DMS53 (cell line): ENCODE measurements around the gene CSRNP3.

Experiments used
- DNase-seq: peaks from one replicate; lab custom pipeline; 2025; lab: John Stamatoyannopoulos, UW

The CSRNP3 gene

DNA sequence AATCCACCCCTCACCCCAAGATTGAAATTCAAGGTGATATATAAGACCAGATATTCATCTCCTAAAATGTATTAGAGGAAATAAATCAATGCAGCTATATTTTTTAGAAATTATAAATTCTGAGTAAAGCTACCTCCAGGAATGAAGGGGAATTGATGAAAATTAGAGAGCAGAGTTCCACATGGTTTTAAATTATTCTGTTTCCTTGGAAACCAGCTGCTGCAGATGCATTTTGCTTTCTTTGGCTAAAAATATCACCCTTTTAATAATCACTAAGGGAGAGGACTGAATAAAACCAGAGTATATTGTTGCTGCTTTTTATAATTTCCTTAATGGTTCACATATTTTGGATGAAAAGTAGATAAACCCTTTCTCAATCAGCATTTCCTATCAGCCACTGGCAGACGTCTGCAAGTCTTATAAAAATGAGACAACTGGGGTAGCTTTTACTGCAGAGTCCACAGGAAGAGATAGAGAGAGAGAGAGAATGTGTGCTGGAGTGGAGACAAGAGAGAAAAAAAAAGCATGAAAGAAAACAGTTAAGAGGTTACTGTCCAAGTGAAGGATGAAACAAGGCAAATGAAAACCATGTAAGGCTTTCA lies 2.0 kb downstream of the CSRNP3 start:
- peak; percentile 48 for DNase-seq

DNA sequence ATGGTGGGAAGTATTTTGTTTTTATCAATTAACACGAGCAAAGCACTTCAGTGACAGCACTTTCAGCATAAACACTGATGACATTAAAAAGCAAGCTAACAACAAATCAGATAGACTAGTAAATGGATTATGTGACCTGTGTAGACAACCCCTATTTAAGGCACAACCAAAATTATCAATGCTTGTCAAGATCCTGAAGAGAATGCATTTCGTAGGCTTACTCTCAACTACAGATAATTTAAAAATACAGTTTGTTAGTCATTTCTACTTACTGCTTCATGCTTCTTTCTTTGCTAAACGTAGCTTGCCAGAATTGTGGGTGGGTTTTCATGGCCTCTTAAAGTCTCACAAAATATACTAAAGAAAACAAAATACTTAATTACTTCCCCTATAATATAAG lies 3.4 kb downstream of the CSRNP3 start:
- DNase-seq = no peak

DNA sequence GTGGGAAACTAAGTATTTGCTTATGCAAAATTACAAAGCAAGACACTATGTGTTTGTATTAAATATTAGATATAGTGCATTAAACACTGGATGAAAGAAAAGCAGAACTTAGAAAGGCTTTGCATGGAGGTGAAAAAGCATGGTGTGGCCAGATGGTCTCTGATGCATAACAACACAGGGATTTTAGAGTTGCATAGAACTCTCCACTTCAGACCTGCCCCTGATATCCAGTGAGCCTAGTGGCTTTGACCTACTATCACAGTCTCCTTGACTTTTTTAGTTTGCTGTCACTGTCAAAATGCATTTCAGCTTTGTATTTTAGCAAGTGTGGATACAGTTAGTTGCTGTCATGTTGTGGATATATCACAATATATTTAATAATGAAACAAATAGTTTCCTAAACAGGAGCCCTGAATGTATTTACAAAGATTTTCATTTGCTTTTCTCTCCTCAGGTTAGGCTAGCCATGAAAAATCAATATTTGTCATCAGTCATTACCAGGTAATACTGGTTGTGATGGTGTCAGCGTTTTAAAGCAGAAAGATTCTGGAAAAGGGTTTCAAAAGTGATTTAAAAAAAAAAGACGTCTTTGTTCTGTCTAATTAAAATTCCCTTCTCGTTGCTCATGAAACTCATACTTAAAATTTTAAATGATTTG lies 5.2 kb downstream of the CSRNP3 start:
- peak; percentile 62 for DNase-seq

DNA sequence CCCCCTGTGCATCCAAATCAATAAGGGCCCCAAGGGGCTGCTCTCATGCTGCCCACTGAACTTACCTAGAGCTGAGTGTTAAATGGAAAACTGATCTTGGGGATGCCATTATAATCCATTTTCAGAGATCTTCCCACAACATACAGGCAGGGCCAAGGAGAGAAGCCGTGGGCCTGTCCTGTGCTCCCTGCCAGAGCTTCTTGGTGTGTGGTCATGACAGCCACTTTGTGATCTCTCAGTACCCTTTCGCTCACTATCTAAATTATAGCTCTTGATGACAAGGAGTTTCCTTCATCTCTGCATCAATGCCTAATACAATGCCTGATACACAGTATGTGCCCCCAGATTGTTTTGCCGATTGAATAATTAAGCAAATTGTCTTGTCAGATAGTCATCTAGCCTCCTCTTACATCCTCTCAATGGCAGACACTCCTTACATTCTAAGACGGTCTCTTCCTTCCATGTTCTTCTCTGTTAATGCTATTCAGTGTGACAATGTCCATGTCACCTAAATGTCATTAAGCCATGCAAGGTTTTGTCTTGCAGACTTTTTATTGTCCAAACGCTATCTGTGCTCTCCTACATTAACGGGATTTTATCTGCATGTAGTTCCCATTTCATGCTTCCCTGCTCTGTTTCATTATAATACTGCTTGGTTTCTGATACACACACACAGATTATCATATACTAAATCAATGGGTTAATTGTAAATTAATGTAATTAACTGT lies 5.9 kb downstream of the CSRNP3 start:
- peak; percentile 28 for DNase-seq

DNA sequence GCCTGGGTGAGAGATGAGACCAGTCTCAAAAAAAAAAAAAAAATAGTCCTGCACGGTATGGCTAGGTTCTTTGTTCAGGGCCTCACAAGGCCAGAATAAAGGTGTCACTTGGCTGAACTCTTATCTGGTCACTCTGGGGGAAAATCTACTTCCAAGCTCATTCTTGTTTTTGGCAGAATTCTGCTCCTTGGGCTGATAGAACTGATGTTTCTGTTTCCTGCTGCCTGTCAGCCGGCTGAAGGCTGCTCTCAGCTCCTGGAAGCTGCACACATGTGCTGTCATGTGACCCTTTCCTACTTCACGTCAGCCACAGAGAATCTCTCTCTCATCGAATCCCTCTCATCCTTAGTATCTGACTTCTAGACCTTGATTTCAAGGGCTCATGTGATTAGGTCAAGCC lies 10.4 kb downstream of the CSRNP3 start:
- DNase-seq = no peak

DNA sequence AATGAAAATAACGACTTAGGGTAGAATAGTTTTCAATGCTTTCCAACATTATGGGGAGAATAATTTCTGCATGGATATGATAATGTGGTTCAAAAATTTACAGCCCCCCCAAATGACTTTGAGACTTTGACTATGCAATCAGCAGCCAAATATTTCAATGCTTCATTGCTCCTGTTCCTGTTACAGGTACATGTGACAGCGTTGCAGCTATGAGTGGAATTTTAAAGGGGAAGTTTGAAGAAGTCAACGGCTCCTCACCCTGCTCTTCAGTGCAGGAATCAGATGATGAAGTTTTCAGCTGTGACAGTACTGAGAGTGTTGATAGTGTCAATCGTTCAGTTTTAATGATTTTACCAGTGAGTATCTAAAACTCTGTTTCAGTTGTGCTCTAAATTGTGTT lies 25.1 kb downstream of the CSRNP3 start:
- no peak for DNase-seq

DNA sequence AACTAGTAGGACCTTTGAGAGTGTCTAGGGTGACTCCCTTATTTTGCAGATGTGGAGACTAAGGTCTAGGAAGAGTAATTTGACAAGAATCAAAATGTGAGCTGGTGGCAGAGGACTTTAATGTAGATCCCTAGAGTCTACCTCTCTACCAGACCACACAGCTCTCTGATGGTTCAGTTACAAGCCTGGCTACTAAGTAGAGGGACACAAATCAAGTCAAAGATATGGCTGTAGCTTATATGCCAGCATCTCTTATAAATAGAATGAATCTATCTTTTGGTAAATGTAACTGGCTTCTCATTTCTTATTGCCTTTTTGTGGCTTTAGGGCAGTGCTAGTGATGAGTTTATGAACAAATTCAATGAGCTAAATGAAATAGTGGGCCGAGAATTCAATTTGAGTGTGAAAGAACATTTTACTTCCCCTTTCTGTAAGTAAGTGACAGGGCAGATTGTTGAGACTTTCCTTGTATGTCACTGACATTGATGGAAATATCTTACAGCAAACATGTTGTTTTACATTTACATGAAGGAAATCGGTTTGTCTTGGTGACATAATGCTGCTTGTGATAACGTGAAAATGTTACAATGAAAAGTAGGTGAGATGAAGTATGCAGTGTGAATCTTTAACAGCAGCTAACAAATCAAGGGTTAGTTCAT lies 28.3 kb downstream of the CSRNP3 start:
- no peak for DNase-seq

DNA sequence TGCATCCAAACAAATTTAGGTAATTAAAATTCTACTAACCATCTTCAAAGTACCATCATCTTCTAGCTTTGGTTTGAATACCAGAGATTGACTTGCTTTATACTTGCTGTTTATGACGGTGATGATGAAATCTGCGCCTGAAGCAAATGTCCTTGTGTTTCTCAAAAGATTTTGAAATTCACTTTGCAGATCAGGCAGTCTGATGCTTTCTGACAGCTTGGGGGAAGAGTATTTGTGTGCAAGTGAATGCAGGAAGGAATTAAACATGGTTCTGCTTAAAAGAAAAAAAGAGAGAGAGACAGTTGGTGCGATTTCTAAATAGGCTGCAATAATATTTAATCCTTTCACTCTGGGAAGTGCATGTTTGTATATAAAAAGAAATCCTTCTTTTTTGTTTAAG lies 29.6 kb downstream of the CSRNP3 start:
- DNase-seq = no peak

DNA sequence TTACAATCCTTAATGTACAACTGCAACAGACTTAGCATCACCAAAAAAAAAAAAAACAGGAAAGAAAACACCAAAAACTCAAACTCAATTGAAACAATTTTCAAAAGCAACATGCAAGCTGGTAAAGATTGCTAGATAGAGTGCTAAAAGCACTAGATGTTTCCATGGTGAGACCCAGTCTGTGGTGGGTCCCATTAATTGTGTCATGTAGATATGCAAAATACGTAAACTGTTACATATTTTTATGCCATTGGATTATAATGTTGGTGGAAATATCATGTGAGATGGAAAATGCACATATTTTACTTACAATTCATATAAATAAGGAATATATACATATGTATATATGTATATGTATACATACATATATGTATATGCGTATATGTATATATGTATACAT lies 30.5 kb downstream of the CSRNP3 start:
- no peak for DNase-seq

DNA sequence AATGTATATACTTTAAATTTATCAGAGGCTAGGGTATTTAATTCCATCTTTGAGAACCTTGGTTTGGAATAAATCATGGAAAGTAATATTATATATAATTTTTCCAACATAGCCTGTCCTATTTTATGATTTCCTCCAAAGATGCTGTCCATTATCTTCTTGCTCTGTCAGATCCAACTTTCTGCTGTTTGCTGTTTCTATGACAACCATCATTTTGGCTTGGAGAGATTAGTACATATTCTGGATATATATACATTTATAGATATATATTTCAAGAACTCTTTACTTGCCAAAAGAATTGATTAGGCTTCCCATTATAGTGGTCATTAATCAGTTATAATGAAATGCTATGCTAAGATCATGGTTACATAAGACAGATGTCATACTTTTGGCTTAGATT lies 31.3 kb downstream of the CSRNP3 start:
- no peak for DNase-seq

DNA sequence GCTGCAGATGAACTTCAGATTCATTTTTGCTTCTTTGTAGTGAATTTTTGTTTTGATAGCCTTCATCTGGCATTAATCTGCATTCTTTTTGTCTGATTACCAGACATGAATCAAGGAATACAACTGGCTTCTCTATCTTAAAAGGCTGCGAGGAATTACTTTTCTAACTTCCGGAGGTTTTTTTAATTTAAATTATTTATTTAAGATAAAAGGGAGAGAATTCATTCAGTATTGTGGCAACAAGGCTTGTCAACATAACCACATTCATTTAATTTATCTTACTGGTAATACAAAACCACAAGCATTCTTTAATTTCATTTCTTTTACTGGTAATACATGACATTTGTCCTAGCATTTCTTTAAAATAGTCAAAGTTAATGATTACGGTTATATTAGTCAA lies 36.0 kb downstream of the CSRNP3 start:
- DNase-seq = no peak

DNA sequence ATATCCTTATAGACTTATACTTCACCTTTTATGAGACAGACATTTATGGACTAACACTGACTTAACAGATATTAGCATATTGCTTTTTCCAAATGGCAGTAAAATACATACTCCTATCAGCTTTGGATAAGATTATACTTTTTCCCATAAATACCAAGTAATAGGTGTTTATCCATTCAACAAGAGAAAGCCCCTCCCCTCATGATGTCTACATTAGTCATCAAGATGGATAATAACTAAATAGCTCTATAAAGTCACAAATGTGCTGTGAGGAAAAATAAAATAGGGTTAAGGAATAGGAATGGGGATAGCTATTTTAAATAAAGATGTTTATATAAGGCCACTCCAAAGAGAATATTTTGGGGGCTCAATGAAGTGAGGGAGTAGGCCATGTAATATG lies 39.4 kb downstream of the CSRNP3 start:
- no peak for DNase-seq

DNA sequence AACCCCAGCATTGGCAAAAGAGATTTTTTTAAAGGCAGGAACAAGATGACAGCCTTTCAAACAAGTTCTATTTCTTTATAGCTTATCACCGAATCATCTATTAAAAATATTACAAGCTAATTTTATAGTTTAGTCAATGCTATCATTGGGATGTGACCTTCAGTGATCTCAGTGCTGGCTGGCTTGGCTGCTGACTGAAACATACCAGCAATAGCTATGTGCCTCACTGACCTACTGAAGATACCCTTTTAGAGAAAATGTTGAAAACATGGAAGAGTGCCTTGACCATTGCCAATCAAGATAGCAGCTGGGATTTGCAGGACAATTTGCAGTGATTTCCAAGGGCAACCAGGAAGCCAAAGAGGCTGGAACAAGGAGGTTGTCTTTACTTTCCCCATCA lies 44.0 kb downstream of the CSRNP3 start:
- DNase-seq = no peak

DNA sequence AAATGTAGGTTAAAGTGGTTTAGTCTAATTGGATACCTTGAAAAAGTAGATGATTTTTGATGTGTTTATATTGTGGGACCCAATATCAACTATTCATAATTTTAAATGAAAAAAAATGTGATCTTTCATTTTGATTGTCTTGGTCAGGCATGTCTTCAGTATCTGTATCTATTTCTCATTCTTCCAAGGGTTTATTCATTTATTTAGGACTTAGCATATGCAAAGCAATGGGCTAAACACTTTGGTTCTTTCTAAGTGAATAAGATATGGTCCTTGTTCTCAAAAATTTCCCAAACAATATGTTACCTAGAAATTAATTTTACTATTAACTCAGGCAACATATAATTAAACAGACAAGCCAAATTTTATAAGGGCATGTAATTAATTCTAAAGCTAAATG lies 49.1 kb downstream of the CSRNP3 start:
- no peak for DNase-seq

DNA sequence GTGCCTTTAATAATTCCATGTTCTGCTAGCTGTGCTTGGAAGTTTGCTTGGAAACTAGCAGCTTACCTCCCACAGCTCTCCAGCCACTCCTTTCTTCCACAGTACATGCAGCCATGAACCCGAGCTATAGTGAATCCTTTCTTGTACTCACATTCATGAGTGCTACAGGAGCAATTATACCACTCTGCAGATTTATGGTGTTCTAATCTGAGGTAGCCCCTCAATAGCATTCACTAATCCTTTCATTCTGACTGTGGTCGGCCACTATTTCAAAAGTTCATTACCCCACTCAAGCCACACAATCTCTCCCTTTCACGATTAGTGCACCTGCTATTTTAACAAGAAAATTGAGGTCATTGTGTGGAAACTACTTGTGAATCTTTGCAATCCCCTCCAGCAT lies 53.2 kb downstream of the CSRNP3 start:
- no peak for DNase-seq

DNA sequence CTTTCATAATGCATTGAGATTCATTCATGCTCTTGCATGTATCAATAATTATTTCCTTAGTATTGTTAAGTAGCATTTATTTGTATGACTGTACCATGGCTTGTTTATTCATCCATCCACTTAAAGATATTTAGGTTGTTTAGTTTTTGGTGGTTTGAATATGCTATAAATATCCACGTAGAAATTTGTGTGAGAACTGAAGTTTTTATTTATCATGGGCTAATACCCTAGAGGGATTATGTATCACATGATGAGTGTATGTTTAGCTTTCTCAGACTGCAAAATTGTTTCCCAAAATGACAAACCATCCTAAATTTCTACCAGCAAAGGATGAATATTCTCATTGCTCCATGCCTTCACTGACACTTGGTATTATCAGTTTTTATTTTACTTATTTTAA lies 55.2 kb downstream of the CSRNP3 start:
- DNase-seq = no peak

DNA sequence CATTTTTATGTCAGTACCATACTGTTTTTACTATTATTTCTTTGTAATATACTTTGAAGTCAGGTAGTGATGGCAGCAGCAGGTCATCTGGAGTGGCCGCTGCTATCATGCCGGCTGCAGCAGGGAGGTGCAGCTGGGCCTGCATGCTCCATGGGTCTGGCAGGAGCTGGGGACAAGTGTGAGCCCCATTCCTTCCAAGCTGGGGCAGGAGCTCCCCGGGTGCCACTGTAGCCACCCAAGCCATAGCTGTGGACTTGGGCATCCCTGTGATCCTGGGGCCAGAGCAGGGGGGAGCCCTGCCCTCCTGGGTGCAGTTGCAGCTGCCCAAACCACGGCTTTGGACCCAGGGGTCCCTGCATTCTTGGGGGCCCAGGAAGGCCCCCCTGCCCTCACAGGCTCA lies 59.2 kb downstream of the CSRNP3 start:
- DNase-seq = no peak

DNA sequence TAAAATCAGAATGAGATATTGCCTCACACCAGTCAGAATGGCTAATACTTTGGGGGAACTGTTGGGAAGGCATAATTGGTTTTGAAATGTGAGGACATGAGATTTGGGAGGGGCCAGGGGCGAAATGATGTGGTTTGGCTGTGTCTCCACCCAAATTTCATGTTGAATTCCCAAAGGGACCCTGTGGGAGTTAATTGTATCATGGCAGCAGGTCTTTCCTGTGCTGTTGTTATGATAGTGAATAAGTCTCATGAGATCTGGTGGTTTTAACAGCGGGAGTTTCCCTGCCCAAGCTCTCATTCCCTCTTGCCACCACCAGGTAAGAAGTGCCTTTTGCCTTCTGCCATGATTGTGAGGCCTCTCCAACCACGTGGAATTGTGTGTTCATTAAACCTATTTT lies 59.6 kb downstream of the CSRNP3 start:
- no peak for DNase-seq

DNA sequence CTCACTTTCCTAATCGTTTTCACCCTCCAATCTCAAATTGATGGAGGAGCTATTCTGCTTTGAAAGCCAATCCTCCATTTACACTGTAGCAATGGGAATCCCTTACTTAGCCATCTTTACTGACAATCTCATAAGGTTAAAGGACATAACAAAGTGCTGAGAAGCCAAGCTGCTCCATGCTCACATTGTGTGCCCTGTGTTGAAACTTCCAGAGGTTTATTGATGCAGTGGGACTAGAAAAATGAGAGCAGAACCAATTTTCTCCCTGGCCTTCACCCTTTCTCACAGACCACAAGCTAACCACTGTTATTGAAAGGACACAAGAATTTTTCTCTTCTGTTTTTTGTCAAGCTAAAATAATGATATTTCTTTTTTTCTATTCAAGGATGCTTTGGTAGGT lies 63.8 kb downstream of the CSRNP3 start:
- no peak for DNase-seq

DNA sequence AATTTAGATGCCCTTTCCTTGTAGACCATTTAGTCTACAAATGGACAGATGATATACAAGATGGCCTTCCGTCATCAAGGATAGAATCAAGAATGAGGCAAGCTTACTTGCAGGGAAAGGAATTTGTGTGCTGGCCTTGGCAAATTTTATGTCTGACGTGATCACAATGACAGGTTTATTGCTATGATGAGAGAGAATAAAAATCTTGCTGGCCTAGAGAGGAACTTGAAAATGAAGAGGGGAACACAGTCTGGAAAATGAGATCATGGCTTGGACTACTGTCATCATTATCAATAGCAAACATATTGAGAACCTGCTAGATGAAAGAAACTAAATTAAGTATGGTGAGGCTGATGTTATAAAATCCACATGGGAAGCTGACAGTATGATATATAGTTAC lies 66.0 kb downstream of the CSRNP3 start:
- peak; percentile 7 for DNase-seq

DNA sequence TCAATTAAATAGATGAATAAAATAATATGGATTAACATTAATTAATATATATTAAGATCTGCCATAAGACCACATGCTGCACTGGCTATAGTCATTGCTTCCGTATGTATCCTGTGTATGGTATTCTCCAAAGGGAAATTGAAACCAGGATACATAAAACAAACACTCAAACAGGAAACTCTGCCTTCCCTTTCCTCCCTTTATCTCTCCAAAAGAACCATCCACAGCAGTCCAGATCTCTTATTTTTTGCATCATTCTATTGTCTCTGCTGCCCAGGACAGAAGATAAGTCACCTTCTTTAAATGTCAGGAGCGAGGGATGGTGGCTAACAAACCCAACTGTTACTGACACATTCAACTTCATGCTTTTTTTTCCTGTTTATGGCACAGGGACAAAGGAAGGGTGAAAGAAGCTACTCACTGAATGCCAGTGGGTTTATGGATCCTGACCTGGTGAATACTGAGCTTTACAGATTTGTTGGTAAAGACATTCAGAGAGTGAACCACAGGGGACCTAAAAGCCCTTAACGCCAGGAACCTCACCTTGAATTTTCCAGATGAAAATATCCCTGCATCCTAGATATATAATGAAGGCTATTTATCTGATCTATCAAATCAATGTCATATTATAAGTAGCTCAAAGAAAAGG lies 67.5 kb downstream of the CSRNP3 start:
- peak; percentile 77 for DNase-seq

DNA sequence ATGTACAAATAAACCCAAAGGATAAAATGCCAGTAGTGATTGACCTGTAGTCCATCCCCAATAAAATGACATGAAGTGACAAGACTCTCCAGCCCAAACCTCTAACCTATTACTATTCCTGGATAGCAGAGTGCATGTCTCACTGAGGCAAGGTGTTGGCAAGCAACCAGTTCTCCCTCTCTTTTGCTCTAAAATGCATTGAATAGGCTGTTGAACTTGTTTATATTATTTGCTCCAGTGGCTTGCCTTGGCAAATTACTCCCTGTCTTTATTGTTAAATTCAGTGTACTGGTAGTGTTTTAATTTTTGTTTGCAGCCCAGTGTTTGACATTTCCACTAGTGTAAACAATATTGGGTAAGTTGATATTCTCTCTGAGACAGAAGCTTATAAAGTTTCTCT lies 70.5 kb downstream of the CSRNP3 start:
- DNase-seq = peak; percentile 51

DNA sequence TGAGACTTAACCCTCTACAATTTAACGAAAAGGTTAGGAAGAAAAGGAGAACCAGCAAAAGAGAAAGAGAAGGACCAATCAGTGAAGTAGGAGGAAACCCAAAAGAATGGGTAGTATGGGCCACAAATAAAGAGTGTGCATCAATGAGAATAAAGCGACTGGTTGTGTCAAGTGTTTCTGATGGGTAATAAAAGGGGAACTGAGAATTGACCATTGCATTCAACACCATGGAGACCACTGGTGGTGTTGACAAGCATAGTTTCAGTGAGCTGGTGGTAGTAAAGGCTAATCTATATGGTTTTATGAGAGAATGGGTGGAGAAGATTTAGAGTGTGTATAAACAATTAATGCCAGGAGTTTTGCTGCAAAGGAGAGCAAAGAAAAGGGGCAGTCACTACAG lies 75.4 kb downstream of the CSRNP3 start:
- DNase-seq = no peak
